Measurements from ENCODE around the gene ATRNL1. TPM values are rescaled to one million over a fixed set of nuclear protein-coding genes. Genes with fewer than 3 reads are reported as not detected.

Gene ATRNL1
- total RNA-seq, 1 experiment from 2014 or later, result not detected

GRCh38 chr10:115045499-115045898 is 47.7 kb upstream of the ATRNL1 start:
- H4K20me1 ChIP-seq (ENCODE audit: low read length), result no peaks in the 10 kb centered on the region
- no peak overlapping the region for H3K4me3 ChIP-seq (ENCODE audit: low read length)
- TF ChIP-seq EZH2 (IDR thresholded peaks at IDR 0.05; ENCODE audit: low read length, unreplicated experiment) (no peak), EZH2phosphoT487 (IDR thresholded peaks at IDR 0.05; ENCODE audit: borderline replicate concordance, low read length) (no peak), CTCF (conservative IDR thresholded peaks at IDR 0.05; ENCODE audit: low read depth, low read length) (no peak)
- ChIA-PET CTCF (no interaction called here), POLR2A (ENCODE audit: unreplicated experiment) (interaction anchor here (0.6 kb wide), 1 partner anchor 527 kb away, joined by 3 read pairs; no protein-coding TSS in a partner anchor)
- H3K27ac ChIP-seq (ENCODE audit: low read length), result no peak overlapping the region
- DNase-seq (no peak), ATAC-seq (no peak)
- BruUV-seq (replicated peaks), result no TSS peak
- H3K36me3 ChIP-seq (ENCODE audit: low read depth, low read length), result no peaks in the 10 kb centered on the region
- peaks cover 8% of the 10 kb centered on the region for H3K27me3 ChIP-seq (ENCODE audit: low read length)
- no peak overlapping the region for H3K4me2 ChIP-seq (ENCODE audit: low read length)
- H3K9ac ChIP-seq (ENCODE audit: low read length), result no peak overlapping the region
- H3K9me2 ChIP-seq (replicated peaks; ENCODE audit: low read length), result no peaks in the 10 kb centered on the region
- H2AFZ ChIP-seq (ENCODE audit: low read length), result no peak overlapping the region
- no peaks in the 10 kb centered on the region for H3K79me2 ChIP-seq (ENCODE audit: low read length)
- intact Hi-C loops (cut with micrococcal nuclease), result no loop called here
- no peaks in the 10 kb centered on the region for H3K9me3 ChIP-seq (ENCODE audit: low read length)
- no peaks in the 10 kb centered on the region for H3K4me1 ChIP-seq (ENCODE audit: insufficient read depth, low read length)
- H3F3A ChIP-seq (ENCODE audit: low read length, unreplicated experiment), result no peaks in the 10 kb centered on the region

- no peaks in the 10 kb centered on the region for H3K4me1 ChIP-seq (ENCODE audit: insufficient read depth, low read length)
- no TSS peak for BruUV-seq (replicated peaks)
- no peaks in the 10 kb centered on the region for H3K36me3 ChIP-seq (ENCODE audit: low read depth, low read length)
- H3K9ac ChIP-seq (ENCODE audit: low read length), result no peak overlapping the region
- no peak overlapping the region for H3K4me3 ChIP-seq (ENCODE audit: low read length)
- H3K27me3 ChIP-seq (ENCODE audit: low read length), result peaks cover 8% of the 10 kb centered on the region
- ATAC-seq (no peak), DNase-seq (no peak)
- H3K79me2 ChIP-seq (ENCODE audit: low read length), result no peaks in the 10 kb centered on the region
- TF ChIP-seq EZH2phosphoT487 (IDR thresholded peaks at IDR 0.05; ENCODE audit: borderline replicate concordance, low read length) (no peak), CTCF (conservative IDR thresholded peaks at IDR 0.05; ENCODE audit: low read depth, low read length) (no peak), EZH2 (IDR thresholded peaks at IDR 0.05; ENCODE audit: low read length, unreplicated experiment) (no peak)
- H4K20me1 ChIP-seq (ENCODE audit: low read length), result no peaks in the 10 kb centered on the region
- H3K4me2 ChIP-seq (ENCODE audit: low read length), result no peak overlapping the region
- H3F3A ChIP-seq (ENCODE audit: low read length, unreplicated experiment), result no peaks in the 10 kb centered on the region
- intact Hi-C loops (cut with micrococcal nuclease), result no loop called here
- H3K27ac ChIP-seq (ENCODE audit: low read length), result no peak overlapping the region
- H3K9me2 ChIP-seq (replicated peaks; ENCODE audit: low read length), result no peaks in the 10 kb centered on the region
- H2AFZ ChIP-seq (ENCODE audit: low read length), result no peak overlapping the region
- ChIA-PET POLR2A (ENCODE audit: unreplicated experiment) (no interaction called here), CTCF (no interaction called here)
- H3K9me3 ChIP-seq (ENCODE audit: low read length), result no peaks in the 10 kb centered on the region
Measured at GRCh38 chr10:115046686-115047236, 46.4 kb upstream of the ATRNL1 start.

GRCh38 chr10:115047705-115048104 is 45.5 kb upstream of the ATRNL1 start:
- ATAC-seq (no peak), DNase-seq (no peak)
- Histone ChIP-seq H3K9ac (ENCODE audit: low read length) (no peak overlapping the region), H3K36me3 (ENCODE audit: low read depth, low read length) (no peaks in the 10 kb centered on the region), H3F3A (ENCODE audit: low read length, unreplicated experiment) (no peaks in the 10 kb centered on the region), H3K9me3 (ENCODE audit: low read length) (no peaks in the 10 kb centered on the region), H3K4me2 (ENCODE audit: low read length) (no peak overlapping the region), H3K4me3 (ENCODE audit: low read length) (no peak overlapping the region), H3K27ac (ENCODE audit: low read length) (no peak overlapping the region), H3K27me3 (ENCODE audit: low read length) (peaks cover 8% of the 10 kb centered on the region), H3K79me2 (ENCODE audit: low read length) (no peaks in the 10 kb centered on the region), H2AFZ (ENCODE audit: low read length) (no peak overlapping the region), H3K4me1 (ENCODE audit: insufficient read depth, low read length) (no peaks in the 10 kb centered on the region), H3K9me2 (replicated peaks; ENCODE audit: low read length) (no peaks in the 10 kb centered on the region), H4K20me1 (ENCODE audit: low read length) (no peaks in the 10 kb centered on the region)
- intact Hi-C loops (cut with micrococcal nuclease), result no loop called here
- CTCF ChIA-PET, result no interaction called here
- POLR2A ChIA-PET (ENCODE audit: unreplicated experiment), result no interaction called here
- no peak for TF ChIP-seq CTCF (conservative IDR thresholded peaks at IDR 0.05; ENCODE audit: low read depth, low read length)
- no peak for TF ChIP-seq EZH2phosphoT487 (IDR thresholded peaks at IDR 0.05; ENCODE audit: borderline replicate concordance, low read length)
- no peak for TF ChIP-seq EZH2 (IDR thresholded peaks at IDR 0.05; ENCODE audit: low read length, unreplicated experiment)
- BruUV-seq (replicated peaks), result no TSS peak
